NCI-H1436 treated with DMSO at 0.1 percent for 48 hours (cell line): Measurements from ENCODE around the gene SLC25A30.

Experiments
- DNase-seq: peaks from one replicate; lab custom pipeline; 2025; lab: John Stamatoyannopoulos, UW

SLC25A30 gene

GRCh38 chr13:45417790-45418534 is at the start of gene SLC25A30:
SLC25A30 (minus strand) TSS chr13:45418373; CDS start chr13:45411425, 6,948 bp downstream.
- DNase-seq: peak; percentile 50

GRCh38 chr13:45466359-45466758 is 48.2 kb upstream of the SLC25A30 start:
- DNase-seq: no peak

GRCh38 chr13:45464687-45465453 is 46.7 kb upstream of the SLC25A30 start, which contains the start of gene COG3:
COG3 (plus strand) TSS chr13:45464939; CDS start chr13:45465037, 98 bp downstream.
- peak; percentile 80 for DNase-seq

GRCh38 chr13:45464141-45464686 is 46.0 kb upstream of the SLC25A30 start:
- DNase-seq: no peak

- DNase-seq: no peak
Observed at GRCh38 chr13:45456196-45456972, 38.2 kb upstream of the SLC25A30 start.

GRCh38 chr13:45454204-45454603 is 36.0 kb upstream of the SLC25A30 start:
- no peak for DNase-seq

GRCh38 chr13:45451282-45451681 is 33.1 kb upstream of the SLC25A30 start:
- DNase-seq: no peak

GRCh38 chr13:45448965-45449559 is 30.9 kb upstream of the SLC25A30 start:
- DNase-seq: no peak

GRCh38 chr13:45447050-45447661 is 29.0 kb upstream of the SLC25A30 start:
- no peak for DNase-seq

- no peak for DNase-seq
Observed at GRCh38 chr13:45446181-45446580, 28.0 kb upstream of the SLC25A30 start.

GRCh38 chr13:45445053-45445452 is 26.9 kb upstream of the SLC25A30 start:
- no peak for DNase-seq

- no peak for DNase-seq
Observed at GRCh38 chr13:45441633-45442032, 23.5 kb upstream of the SLC25A30 start.

- DNase-seq: no peak
Observed at GRCh38 chr13:45439781-45440462, 21.7 kb upstream of the SLC25A30 start.

GRCh38 chr13:45439008-45439407 is 20.8 kb upstream of the SLC25A30 start:
- no peak for DNase-seq

GRCh38 chr13:45437947-45438346 is 19.8 kb upstream of the SLC25A30 start:
- no peak for DNase-seq

GRCh38 chr13:45436953-45437352 is 18.8 kb upstream of the SLC25A30 start:
- DNase-seq: no peak

- DNase-seq: no peak
Observed at GRCh38 chr13:45436332-45436731, 18.2 kb upstream of the SLC25A30 start.

GRCh38 chr13:45434556-45435371 is 16.6 kb upstream of the SLC25A30 start:
- DNase-seq: no peak

GRCh38 chr13:45433381-45433790 is 15.2 kb upstream of the SLC25A30 start:
- DNase-seq: no peak
